Measurements from ENCODE around the gene DEPDC5. TPM values are rescaled to one million over a fixed set of nuclear protein-coding genes. Genes with fewer than 3 reads are reported as not detected.

Gene DEPDC5
- total RNA-seq, 1 experiment from 2014 or later: 39.3 TPM

DNA sequence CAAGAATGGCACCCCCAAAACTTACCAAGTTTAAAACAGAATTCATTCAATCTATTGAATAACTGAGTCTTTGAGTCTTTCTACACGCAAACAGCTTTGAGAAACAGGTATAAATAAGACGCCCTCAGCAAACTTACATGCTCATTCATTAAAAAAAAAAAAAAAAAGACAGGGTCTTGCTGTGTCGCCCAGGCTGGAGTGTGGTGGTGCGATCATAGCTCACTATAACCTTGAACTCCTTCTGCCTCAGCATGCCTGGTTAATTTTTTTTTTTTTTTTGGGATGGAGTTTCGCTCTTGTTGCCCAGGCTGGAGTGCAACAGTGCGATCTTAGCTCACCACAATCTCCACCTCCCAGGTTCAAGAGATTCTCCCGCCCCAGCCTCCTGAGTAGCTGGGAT lies 9.9 kb upstream of the DEPDC5 start:
- Histone ChIP-seq H3K4me1 (ENCODE audit: insufficient read depth, low read length, poor library complexity, severe bottlenecking) (peaks cover 13% of the 10 kb centered on the region), H3K4me3 (ENCODE audit: low read depth, low read length, poor library complexity, severe bottlenecking) (no peak overlapping the region), H3K9me3 (ENCODE audit: low read depth, low read length, poor library complexity, severe bottlenecking) (no peaks in the 10 kb centered on the region), H3K27ac (ENCODE audit: low read depth, low read length, poor library complexity, severe bottlenecking) (no peak overlapping the region), H3K36me3 (ENCODE audit: insufficient read depth, low read length, poor library complexity, severe bottlenecking) (peaks cover 15% of the 10 kb centered on the region), H3K27me3 (replicated peaks; ENCODE audit: insufficient read depth, low read depth, low read length, poor library complexity) (no peaks in the 10 kb centered on the region)
- POLR2A ChIA-PET (ENCODE audit: low non-redundant PET): no interaction called here
- no TSS peak for BruUV-seq (replicated peaks)
- CTCF ChIA-PET: no interaction called here
- TF ChIP-seq EZH2 (IDR thresholded peaks at IDR 0.05; ENCODE audit: borderline replicate concordance, low read depth, low read length, poor library complexity, severe bottlenecking): no peak
- TF ChIP-seq, protein P1, sequence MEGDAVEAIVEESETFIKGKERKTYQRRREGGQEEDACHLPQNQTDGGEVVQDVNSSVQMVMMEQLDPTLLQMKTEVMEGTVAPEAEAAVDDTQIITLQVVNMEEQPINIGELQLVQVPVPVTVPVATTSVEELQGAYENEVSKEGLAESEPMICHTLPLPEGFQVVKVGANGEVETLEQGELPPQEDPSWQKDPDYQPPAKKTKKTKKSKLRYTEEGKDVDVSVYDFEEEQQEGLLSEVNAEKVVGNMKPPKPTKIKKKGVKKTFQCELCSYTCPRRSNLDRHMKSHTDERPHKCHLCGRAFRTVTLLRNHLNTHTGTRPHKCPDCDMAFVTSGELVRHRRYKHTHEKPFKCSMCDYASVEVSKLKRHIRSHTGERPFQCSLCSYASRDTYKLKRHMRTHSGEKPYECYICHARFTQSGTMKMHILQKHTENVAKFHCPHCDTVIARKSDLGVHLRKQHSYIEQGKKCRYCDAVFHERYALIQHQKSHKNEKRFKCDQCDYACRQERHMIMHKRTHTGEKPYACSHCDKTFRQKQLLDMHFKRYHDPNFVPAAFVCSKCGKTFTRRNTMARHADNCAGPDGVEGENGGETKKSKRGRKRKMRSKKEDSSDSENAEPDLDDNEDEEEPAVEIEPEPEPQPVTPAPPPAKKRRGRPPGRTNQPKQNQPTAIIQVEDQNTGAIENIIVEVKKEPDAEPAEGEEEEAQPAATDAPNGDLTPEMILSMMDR (conservative IDR thresholded peaks at IDR 0.05; ENCODE audit: low read depth, low read length): no peak
- DNase-seq (ENCODE audit: low spot score): no peak
- intact Hi-C loops (cut with micrococcal nuclease; ENCODE audit: unreplicated experiment): no loop called here

DNA sequence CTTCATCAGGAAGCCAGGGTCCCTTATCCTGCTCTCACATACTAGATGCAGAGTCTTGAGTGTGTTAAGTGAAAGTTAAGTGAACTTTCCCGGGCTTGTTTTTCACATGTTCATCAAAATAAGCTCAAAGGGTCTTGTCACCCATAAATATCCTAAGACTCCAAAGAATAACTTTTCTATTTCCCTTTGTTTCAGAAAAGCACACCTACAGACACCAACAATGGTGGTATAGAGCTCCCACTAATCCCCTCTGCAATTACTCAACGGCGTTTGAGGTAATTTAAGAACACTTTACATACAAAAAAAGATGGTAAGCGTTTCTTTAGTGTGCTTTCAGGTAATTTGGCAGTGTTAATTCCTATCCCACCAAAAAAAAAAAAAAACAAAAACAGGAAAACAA lies 6.4 kb upstream of the DEPDC5 start:
- BruUV-seq (replicated peaks): no TSS peak
- TF ChIP-seq, protein P1 (conservative IDR thresholded peaks at IDR 0.05; ENCODE audit: low read depth, low read length): no peak
- no peak for TF ChIP-seq EZH2 (IDR thresholded peaks at IDR 0.05; ENCODE audit: borderline replicate concordance, low read depth, low read length, poor library complexity, severe bottlenecking)
- intact Hi-C loops (cut with micrococcal nuclease; ENCODE audit: unreplicated experiment): no loop called here
- POLR2A ChIA-PET (ENCODE audit: low non-redundant PET): interaction anchor here (0.6 kb wide), 1 partner anchor 119 kb away, joined by 5 read pairs; no protein-coding TSS in a partner anchor
- Histone ChIP-seq H3K36me3 (ENCODE audit: insufficient read depth, low read length, poor library complexity, severe bottlenecking) (peaks cover 6% of the 10 kb centered on the region), H3K27ac (ENCODE audit: low read depth, low read length, poor library complexity, severe bottlenecking) (peak overlapping the region; percentile 84), H3K4me1 (ENCODE audit: insufficient read depth, low read length, poor library complexity, severe bottlenecking) (peaks cover 18% of the 10 kb centered on the region), H3K9me3 (ENCODE audit: low read depth, low read length, poor library complexity, severe bottlenecking) (no peaks in the 10 kb centered on the region), H3K4me3 (ENCODE audit: low read depth, low read length, poor library complexity, severe bottlenecking) (no peak overlapping the region), H3K27me3 (replicated peaks; ENCODE audit: insufficient read depth, low read depth, low read length, poor library complexity) (no peaks in the 10 kb centered on the region)
- no peak for DNase-seq (ENCODE audit: low spot score)
- CTCF ChIA-PET: no interaction called here

DNA sequence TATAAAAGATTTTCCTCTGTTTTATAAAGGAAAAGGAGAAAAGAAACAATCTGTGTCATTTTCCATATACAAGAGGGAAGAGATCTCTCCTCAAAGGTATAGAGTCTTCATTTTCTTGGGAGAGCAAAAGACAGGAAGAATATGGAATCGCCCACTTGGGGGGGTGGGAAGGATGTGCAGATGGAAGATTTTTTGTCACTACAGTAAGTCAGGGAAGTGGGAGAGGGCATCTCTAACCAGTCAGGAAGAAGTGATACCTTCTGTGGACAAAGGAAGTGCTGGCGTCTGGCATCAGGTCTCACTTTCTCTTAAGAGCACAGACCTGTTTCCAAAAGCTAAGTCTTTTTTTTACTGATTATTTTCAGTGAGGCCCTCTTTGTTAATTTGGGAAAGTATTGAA lies 5.3 kb upstream of the DEPDC5 start:
- H3K4me3 ChIP-seq (ENCODE audit: low read depth, low read length, poor library complexity, severe bottlenecking): peak overlapping the region; percentile 76

More for the DNA sequence above, 5.3 kb upstream of the DEPDC5 start:
- ChIA-PET POLR2A (ENCODE audit: low non-redundant PET) (no interaction called here), CTCF (no interaction called here)
- intact Hi-C loops (cut with micrococcal nuclease; ENCODE audit: unreplicated experiment): no loop called here
- H3K4me1 ChIP-seq (ENCODE audit: insufficient read depth, low read length, poor library complexity, severe bottlenecking): peaks cover 18% of the 10 kb centered on the region
- H3K9me3 ChIP-seq (ENCODE audit: low read depth, low read length, poor library complexity, severe bottlenecking): no peaks in the 10 kb centered on the region
- DNase-seq (ENCODE audit: low spot score): no peak
- TF ChIP-seq, protein P1 (conservative IDR thresholded peaks at IDR 0.05; ENCODE audit: low read depth, low read length): no peak
- no peak for TF ChIP-seq EZH2 (IDR thresholded peaks at IDR 0.05; ENCODE audit: borderline replicate concordance, low read depth, low read length, poor library complexity, severe bottlenecking)
- H3K36me3 ChIP-seq (ENCODE audit: insufficient read depth, low read length, poor library complexity, severe bottlenecking): peaks cover 6% of the 10 kb centered on the region
- H3K27ac ChIP-seq (ENCODE audit: low read depth, low read length, poor library complexity, severe bottlenecking): peak overlapping the region; percentile 84
- no TSS peak for BruUV-seq (replicated peaks)
- no peaks in the 10 kb centered on the region for H3K27me3 ChIP-seq (replicated peaks; ENCODE audit: insufficient read depth, low read depth, low read length, poor library complexity)

All from A673 (cell line).